Osteoblast (primary cell): ENCODE results near the gene CCDC102A. TPM values are rescaled to one million over a fixed set of nuclear protein-coding genes. Genes with fewer than 3 reads are reported as not detected.

ENCODE experiments used
- DNase-seq: peaks from one replicate; pipeline ENCODE4 v3.0.0; 2011; ENCODE audit warnings: low spot score, mixed read lengths; ENCODE audit not compliant: insufficient read length; ENCODE audit errors: missing footprints
- H2AFZ ChIP-seq: 2 replicates; pipeline ENCODE4 v1.6.0; 2011; ENCODE audit warnings: mild to moderate bottlenecking, low read length
- H3K27ac ChIP-seq: 2 replicates; pipeline ENCODE4 v1.5.1; 2011; ENCODE audit warnings: mild to moderate bottlenecking, low read depth, low read length, moderate library complexity
- H3K27me3 ChIP-seq: 2 replicates; pipeline ENCODE4 v1.6.0; 2012; ENCODE audit warnings: mild to moderate bottlenecking, control low read depth, inconsistent platforms, low read length, moderate library complexity; ENCODE audit not compliant: insufficient read depth
- H3K36me3 ChIP-seq: 2 replicates; pipeline ENCODE4 v1.5.1; 2011; ENCODE audit warnings: mild to moderate bottlenecking, low read length, control low read depth, moderate library complexity; ENCODE audit not compliant: insufficient read depth
- H3K4me1 ChIP-seq: 2 replicates; pipeline ENCODE4 v1.5.1; 2011; ENCODE audit warnings: mild to moderate bottlenecking, low read length, control low read depth, moderate library complexity; ENCODE audit not compliant: insufficient read depth
- H3K4me2 ChIP-seq: 2 replicates; pipeline ENCODE4 v1.6.0; 2011; ENCODE audit warnings: mild to moderate bottlenecking, low read length; ENCODE audit not compliant: insufficient read depth
- H3K4me3 ChIP-seq: fragments of 200-600 bp; sonication (generic); 3 replicates; pipeline ENCODE4 v1.5.1; 2012; ENCODE audit warnings: mild to moderate bottlenecking, low read length, inconsistent platforms; ENCODE audit not compliant: insufficient read depth
- H3K79me2 ChIP-seq: 2 replicates; pipeline ENCODE4 v1.6.0; 2012; ENCODE audit warnings: mild to moderate bottlenecking, low read length, control low read depth, inconsistent platforms; ENCODE audit not compliant: insufficient read depth
- H3K9me3 ChIP-seq: 2 replicates; pipeline ENCODE4 v1.5.1; 2011; ENCODE audit warnings: low read depth, low read length, control low read depth
- H4K20me1 ChIP-seq: 2 replicates; pipeline ENCODE4 v1.6.0; 2012; ENCODE audit warnings: mild to moderate bottlenecking, low read length, control low read depth; ENCODE audit not compliant: insufficient read depth
- CTCF ChIP-seq: IDR thresholded peaks from 2 replicates; pipeline ENCODE4 v1.5.1; 2011; ENCODE audit warnings: mild to moderate bottlenecking, low read depth, low read length, moderate library complexity; ENCODE audit errors: extremely low read depth
- total RNA-seq: library from RNA; depleted of rRNA; stranded (reverse); fragments of >200 nt; gene quantifications from 2 replicates; pipeline ENCODE4 v1.2.3, GENCODE V29; 2012

Gene CCDC102A
- total RNA-seq, 1 donor, result 9.8 TPM

GRCh38 chr16:57518520-57518919, 17.9 kb downstream of the CCDC102A start:
- Histone ChIP-seq H4K20me1 (no peaks in the 10 kb centered on the region), H3K36me3 (peaks cover 5% of the 10 kb centered on the region), H2AFZ (no peak overlapping the region), H3K27me3 (no peaks in the 10 kb centered on the region), H3K9me3 (no peaks in the 10 kb centered on the region), H3K27ac (no peak overlapping the region), H3K4me3 (no peak overlapping the region), H3K4me1 (no peaks in the 10 kb centered on the region), H3K4me2 (no peak overlapping the region), H3K79me2 (no peaks in the 10 kb centered on the region)
- no peak for TF ChIP-seq CTCF
- DNase-seq, result peak; percentile 55

- Histone ChIP-seq H3K4me3 (no peak overlapping the region), H3K27me3 (no peaks in the 10 kb centered on the region), H3K36me3 (peaks cover 5% of the 10 kb centered on the region), H3K79me2 (no peaks in the 10 kb centered on the region), H3K27ac (no peak overlapping the region), H3K4me2 (no peak overlapping the region), H4K20me1 (no peaks in the 10 kb centered on the region), H2AFZ (no peak overlapping the region), H3K9me3 (no peaks in the 10 kb centered on the region), H3K4me1 (no peaks in the 10 kb centered on the region)
- no peak for TF ChIP-seq CTCF
- peak; percentile 82 for DNase-seq
Observed at GRCh38 chr16:57517397-57518367, 18.7 kb downstream of the CCDC102A start.

GRCh38 chr16:57516773-57517172, 19.6 kb downstream of the CCDC102A start:
- Histone ChIP-seq H3K79me2 (no peaks in the 10 kb centered on the region), H3K4me1 (no peaks in the 10 kb centered on the region), H3K27ac (no peak overlapping the region), H4K20me1 (no peaks in the 10 kb centered on the region), H3K4me3 (no peak overlapping the region), H3K4me2 (no peak overlapping the region), H3K27me3 (no peaks in the 10 kb centered on the region), H3K36me3 (peaks cover 5% of the 10 kb centered on the region), H3K9me3 (no peaks in the 10 kb centered on the region), H2AFZ (no peak overlapping the region)
- no peak for TF ChIP-seq CTCF
- DNase-seq, result peak; percentile 62

- DNase-seq, result peak; percentile 66
- Histone ChIP-seq H3K27ac (no peak overlapping the region), H3K79me2 (no peaks in the 10 kb centered on the region), H3K4me1 (no peaks in the 10 kb centered on the region), H2AFZ (no peak overlapping the region), H4K20me1 (no peaks in the 10 kb centered on the region), H3K27me3 (no peaks in the 10 kb centered on the region), H3K9me3 (no peaks in the 10 kb centered on the region), H3K4me2 (no peak overlapping the region), H3K36me3 (peaks cover 5% of the 10 kb centered on the region), H3K4me3 (no peak overlapping the region)
- no peak for TF ChIP-seq CTCF
Observed at GRCh38 chr16:57516176-57516725, 20.1 kb downstream of the CCDC102A start.
